Suppressor macrophage treated with lipopolysaccharide for 4 hours (primary cell): ENCODE measurements around the gene CIB1.
"Not testable (repeated sequence)": the region's sequence is repeated elsewhere in the genome, so short reads cannot be mapped to it uniquely, and the experiment has no call there.

Source experiments
- DNase-seq: peaks from one replicate; pipeline ENCODE4 v3.0.0-alpha.2; 2020

The CIB1 gene

GRCh38 chr15:90191344-90191687 is 42.4 kb downstream of the CIB1 start:
- no peak for DNase-seq

GRCh38 chr15:90190606-90191343 is 43.0 kb downstream of the CIB1 start:
- DNase-seq: no peak

- no peak for DNase-seq
These were observed 43.8 kb downstream of the CIB1 start for GRCh38 chr15:90189781-90190467.

- peak; percentile 84 for DNase-seq
These were observed 44.6 kb downstream of the CIB1 start for GRCh38 chr15:90188914-90189748.

GRCh38 chr15:90188065-90188464 is 45.7 kb downstream of the CIB1 start:
- DNase-seq: not testable (repeated sequence)

- DNase-seq: no peak
These were observed 46.4 kb downstream of the CIB1 start for GRCh38 chr15:90187257-90187868.

- DNase-seq: peak; percentile 65
These were observed 48.7 kb downstream of the CIB1 start for GRCh38 chr15:90184786-90185704.

- no peak for DNase-seq
These were observed 49.5 kb downstream of the CIB1 start for GRCh38 chr15:90184119-90184785.

GRCh38 chr15:90181776-90182175 is 52.0 kb downstream of the CIB1 start:
- DNase-seq: no peak
